HepG2 (cell line): ENCODE measurements around the gene GPR162. TPM values are rescaled to one million over a fixed set of nuclear protein-coding genes. Genes with fewer than 3 reads are reported as not detected.
A peak's percentile ranks its signal among the peaks of the same experiment; 100 is the strongest.

ENCODE experiments used
- ATAC-seq: fragments of 200-7000 bp; cut with Tn5 transposase; 3 replicates; pipeline ENCODE4 v1.9.1; 2020; ENCODE audit warnings: mild to moderate bottlenecking, moderate library complexity
- BruUV-seq: library from RNA; stranded (reverse); fragments of 400-500 nt; replicated peaks from 2 replicates; lab custom pipeline; 2021; lab: Mats Ljungman, UMichigan
- CTCF ChIA-PET: fragments of 300-600 bp; formaldehyde crosslinking; extraction: SDS; loops from one replicate; lab custom pipeline; 2021; ENCODE audit warnings: low total read pairs, inconsistent platforms, low intra/inter-chr PET ratio; lab: Yijun Ruan, JAX
- POLR2A ChIA-PET: fragments of 350-600 bp; sonication (Branson Sonifier 250); formaldehyde crosslinking; loops from one replicate; lab custom pipeline; 2020; ENCODE audit warnings: antibody characterized with exemption, inconsistent platforms; lab: Yijun Ruan, JAX
- DNase-seq: peaks from one replicate; pipeline ENCODE4 v3.0.0-alpha.2; 2015; ENCODE audit warnings: low spot score
- FAIRE-seq: peaks from 3 replicates; lab custom pipeline; 2011; peaks lifted over from hg19 to GRCh38; lab: Jason Lieb, UNC
- H2AFZ ChIP-seq: one replicate; pipeline ENCODE4 v1.6.1; 2011; ENCODE audit warnings: low read length, inconsistent platforms
- H3K27ac ChIP-seq: fragments of 300-600 bp; 3 replicates; pipeline ENCODE4 v1.8.0; 2011; ENCODE audit warnings: mixed run types, mild to moderate bottlenecking, mixed read lengths, low read length, inconsistent platforms; ENCODE audit not compliant: insufficient read depth; ENCODE audit errors: extremely low read length
- H3K27me3 ChIP-seq, 2 experiments: fragments of 200-600 bp in 1 of 2; 2 replicates in 1 of 2; 3 replicates in 1 of 2; pipeline versions ENCODE4 v1.6.0 to v1.8.0; 2011; ENCODE audit warnings: low read length in 2 of 2, mild to moderate bottlenecking in 2 of 2, moderate library complexity in 2 of 2, inconsistent platforms in 1 of 2; ENCODE audit not compliant: insufficient read depth in 2 of 2, control insufficient read depth in 1 of 2
- H3K36me3 ChIP-seq, 2 experiments: fragments of 200-600 bp in 1 of 2; replicated peaks in 1 of 2; 2 replicates in 1 of 2; 3 replicates in 1 of 2; pipeline versions ENCODE4 v1.5.1 to v1.8.0; 2011; ENCODE audit warnings: low read length in 2 of 2, inconsistent platforms in 1 of 2; ENCODE audit not compliant: insufficient read depth in 2 of 2, control insufficient read depth in 1 of 2
- H3K4me1 ChIP-seq: 2 replicates; pipeline ENCODE4 v1.5.1; 2012; ENCODE audit warnings: low read length, inconsistent platforms; ENCODE audit not compliant: insufficient read depth
- H3K4me2 ChIP-seq: 2 replicates; pipeline ENCODE4 v1.6.0; 2011; ENCODE audit warnings: low read depth, low read length, inconsistent platforms
- H3K4me3 ChIP-seq, 3 experiments: fragments of 200-600 bp in 1 of 3; sonication (generic), shearing (Covaris generic) in 1 of 3; replicated peaks in 1 of 3; 2 replicates each; pipeline ENCODE4 v1.5.1; 2011 to 2016; ENCODE audit warnings: low read length in 3 of 3, inconsistent platforms in 2 of 3, low read depth in 2 of 3, mild to moderate bottlenecking in 2 of 3, control low read depth in 1 of 3, mixed read lengths in 1 of 3; ENCODE audit not compliant: insufficient read depth in 1 of 3
- H3K79me2 ChIP-seq: one replicate; pipeline ENCODE4 v1.6.1; 2011; ENCODE audit warnings: low read length, inconsistent platforms; ENCODE audit not compliant: insufficient read depth
- H3K9ac ChIP-seq: 2 replicates; pipeline ENCODE4 v1.6.0; 2011; ENCODE audit warnings: mild to moderate bottlenecking, low read depth, low read length, inconsistent platforms; ENCODE audit not compliant: insufficient read depth
- H3K9me3 ChIP-seq: 2 replicates; pipeline ENCODE4 v1.5.1; 2012; ENCODE audit warnings: mild to moderate bottlenecking, low read length
- H4K20me1 ChIP-seq: 2 replicates; pipeline ENCODE4 v1.6.0; 2011; ENCODE audit warnings: inconsistent platforms, mild to moderate bottlenecking, low read length, moderate library complexity; ENCODE audit not compliant: insufficient read depth
- AGO1 ChIP-seq: fragments of 200-400 bp; formaldehyde crosslinking; IDR thresholded peaks from 2 replicates; pipeline ENCODE4 v1.6.1; 2017; ENCODE audit warnings: mild to moderate bottlenecking, low read depth, low read length, moderate library complexity; ENCODE audit not compliant: poor library complexity, severe bottlenecking
- ATRX ChIP-seq: sonication (generic); formaldehyde crosslinking; IDR thresholded peaks from 2 replicates; pipeline ENCODE4 v1.4.0; 2020; ENCODE audit warnings: missing genetic modification reagents, borderline replicate concordance
- MEIS2 ChIP-seq: sonication (generic); formaldehyde crosslinking; IDR thresholded peaks from 2 replicates; pipeline ENCODE4 v1.9.0; 2021; ENCODE audit warnings: mild to moderate bottlenecking, missing genetic modification reagents
- MXD3 ChIP-seq: IDR thresholded peaks from 2 replicates; pipeline ENCODE4 v1.6.1; 2016; ENCODE audit warnings: mild to moderate bottlenecking, missing biosample characterization, missing genetic modification reagents
- NFYB ChIP-seq: sonication (generic); formaldehyde crosslinking; IDR thresholded peaks from 2 replicates; pipeline ENCODE4 v1.4.0; 2020; ENCODE audit warnings: missing genetic modification reagents
- PAWR ChIP-seq: sonication (generic); formaldehyde crosslinking; IDR thresholded peaks from 2 replicates; pipeline ENCODE4 v1.4.0; 2020; ENCODE audit warnings: missing genetic modification reagents, mild to moderate bottlenecking, borderline replicate concordance
- SMAD9 ChIP-seq: sonication (generic); formaldehyde crosslinking; IDR thresholded peaks from 2 replicates; pipeline ENCODE4 v1.5.1; 2020; ENCODE audit warnings: mild to moderate bottlenecking, missing genetic modification reagents
- ZC3H4 ChIP-seq: sonication (generic); formaldehyde crosslinking; IDR thresholded peaks from 2 replicates; pipeline ENCODE4 v1.4.0; 2020; ENCODE audit warnings: missing genetic modification reagents, borderline replicate concordance
- ZNF816 ChIP-seq: sonication (generic); formaldehyde crosslinking; IDR thresholded peaks from 2 replicates; pipeline ENCODE4 v1.8.0; 2022; ENCODE audit warnings: missing genetic modification reagents, mild to moderate bottlenecking, borderline replicate concordance
- WGBS: methylation state at CpG from one replicate; pipeline ENCODE4 v1.1.6; 2017; ENCODE audit warnings: low lambda C conversion rate; 5-methylcytosine and 5-hydroxymethylcytosine counted together
- in situ Hi-C: cut with HindIII; loops from 2 replicates; pipeline ENCODE4 v1.10.0; 2017; ENCODE audit warnings: low pct_unique_long_range_greater_than_20kb; ENCODE audit not compliant: extremely low pct_ligation_motif_present
- intact Hi-C: fragments of 100-400 bp; cut with micrococcal nuclease; formaldehyde crosslinking; loops from one replicate; pipeline ENCODE4 v1.10.0; 2022; ENCODE audit not compliant: unreplicated experiment
- polyA plus RNA-seq, 8 experiments: library from polyadenylated mRNA; depleted of rRNA in 3 of 8; stranded (reverse) in 7 of 8; unstranded in 1 of 8; fragments of >200 nt; fragmentation: Illumina TruSeq in 4 of 8; extraction: Trizol in 4 of 8; gene quantifications; 2 replicates each; pipeline versions ENCODE4 v1.2.1 to v1.2.3, GENCODE V29; 2011 to 2016; ENCODE audit warnings: low read depth in 4 of 8, missing spikeins in 1 of 8, mixed read lengths in 1 of 8; ENCODE audit not compliant: insufficient read depth in 1 of 8
- total RNA-seq, 5 experiments: library from RNA; depleted of rRNA; stranded (reverse); fragments of >200 nt; fragmentation: Illumina TruSeq; extraction: Trizol; gene quantifications; 2 replicates each; pipeline ENCODE4 v1.2.3, GENCODE V29; 2016; ENCODE audit warnings: low read depth in 1 of 5

Gene GPR162
- total and polyA plus RNA-seq, 2 of the 13 experiments (the other 11 are each of a cell fraction or from before 2014, with no cell fraction given) = 0.08 TPM; not detected in 1

- in situ Hi-C loops (no loop called here), intact Hi-C loops (no loop called here)
- no peak overlapping the region for H2AFZ ChIP-seq
- BruUV-seq = no TSS peak
- H3K4me2 ChIP-seq = no peak overlapping the region
- CTCF ChIA-PET = no interaction called here
- 27% methylated on average over 5 of the region's 10 CpGs for WGBS
- FAIRE-seq (no peak), DNase-seq (no peak), ATAC-seq (peak; percentile 32)
- H3K79me2 ChIP-seq = no peaks in the 10 kb centered on the region
- no peak overlapping the region for H3K27ac ChIP-seq
- no peak overlapping the region for H3K9ac ChIP-seq
- no peak overlapping the region for H3K4me3 ChIP-seq
- no peaks in the 10 kb centered on the region for H3K9me3 ChIP-seq
- POLR2A ChIA-PET = no interaction called here
- H3K27me3 ChIP-seq = peaks cover 7 to 34% of the 10 kb centered on the region in 2 experiments; a peak in 4 of 5 replicates
- no peaks in the 10 kb centered on the region for H3K36me3 ChIP-seq
- H3K4me1 ChIP-seq = peaks cover 42% of the 10 kb centered on the region
- TF ChIP-seq MXD3 (CRISPR knock-in tag) (no peak), ZC3H4 (CRISPR knock-in tag) (no peak), NFYB (peak; percentile 33; the same call in 1 of the 2 replicates), AGO1 (peak; percentile 73)
- TF ChIP-seq, all 625 proteins: peak for 2
- no peaks in the 10 kb centered on the region for H4K20me1 ChIP-seq
Observed at GRCh38 chr12:6818222-6818621, 3.4 kb upstream of the GPR162 start.

- FAIRE-seq = no peak
- Histone ChIP-seq H3K9ac (no peak overlapping the region), H2AFZ (no peak overlapping the region), H3K27ac (no peak overlapping the region), H3K4me1 (peaks cover 42% of the 10 kb centered on the region)
- no TSS peak for BruUV-seq
- TF ChIP-seq MEIS2 (CRISPR knock-in tag) (no peak), PAWR (CRISPR knock-in tag) (no peak), SMAD9 (CRISPR knock-in tag) (no peak), ZNF816 (CRISPR knock-in tag) (no peak), ATRX (CRISPR knock-in tag) (no peak)
- TF ChIP-seq, all 625 proteins: peak for 0
- CTCF ChIA-PET = no interaction called here
- no peak overlapping the region for H3K4me2 ChIP-seq
- in situ Hi-C loops (no loop called here), intact Hi-C loops (no loop called here)
- H3K9me3 ChIP-seq = no peaks in the 10 kb centered on the region
- no peak for DNase-seq
- H4K20me1 ChIP-seq = no peaks in the 10 kb centered on the region
- ATAC-seq = no peak
- H3K79me2 ChIP-seq = no peaks in the 10 kb centered on the region
- WGBS = 75% methylated on average over 4 of the region's 5 CpGs
- H3K36me3 ChIP-seq = no peaks in the 10 kb centered on the region
- POLR2A ChIA-PET = no interaction called here
- H3K27me3 ChIP-seq = peaks cover 7 to 34% of the 10 kb centered on the region in 2 experiments; a peak in 4 of 5 replicates
- H3K4me3 ChIP-seq = no peak overlapping the region
Observed at GRCh38 chr12:6818645-6819044, 3.0 kb upstream of the GPR162 start.
